GM18511 (cell line): ENCODE measurements around the gene NABP1.

Experiments used
- ATAC-seq: cut with Tn5 transposase; IDR thresholded peaks from one replicate; pipeline ENCODE4 v1.9.1; 2021; ENCODE audit warnings: mild to moderate bottlenecking, moderate library complexity; ENCODE audit not compliant: unreplicated experiment

The NABP1 gene

GRCh38 chr2:191703079-191703725 is 25.3 kb downstream of the NABP1 start:
- ATAC-seq: no peak

- no peak for ATAC-seq
These were observed 27.1 kb downstream of the NABP1 start for GRCh38 chr2:191705084-191705483.

- ATAC-seq: no peak
These were observed 27.8 kb downstream of the NABP1 start for GRCh38 chr2:191705701-191706100.

DNA sequence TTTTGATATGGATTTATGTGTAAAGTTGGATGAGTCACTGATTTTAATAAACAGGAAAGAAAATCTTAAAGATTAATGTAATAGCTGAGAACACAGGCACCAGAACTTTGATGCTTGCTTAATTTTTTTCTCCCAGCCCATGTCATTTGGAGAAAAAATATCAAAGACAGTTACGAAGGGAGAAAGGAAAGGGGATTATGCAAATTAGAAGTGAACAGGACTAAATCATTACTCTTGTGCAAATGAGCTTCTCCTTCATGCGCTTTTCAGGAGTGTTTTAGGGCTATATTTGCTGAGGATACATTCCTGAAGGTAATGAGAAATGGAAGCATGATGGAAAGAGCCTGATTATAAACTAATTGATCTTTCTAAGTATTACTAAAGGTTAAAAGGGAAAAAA is 28.9 kb downstream of the NABP1 start:
- no peak for ATAC-seq

DNA sequence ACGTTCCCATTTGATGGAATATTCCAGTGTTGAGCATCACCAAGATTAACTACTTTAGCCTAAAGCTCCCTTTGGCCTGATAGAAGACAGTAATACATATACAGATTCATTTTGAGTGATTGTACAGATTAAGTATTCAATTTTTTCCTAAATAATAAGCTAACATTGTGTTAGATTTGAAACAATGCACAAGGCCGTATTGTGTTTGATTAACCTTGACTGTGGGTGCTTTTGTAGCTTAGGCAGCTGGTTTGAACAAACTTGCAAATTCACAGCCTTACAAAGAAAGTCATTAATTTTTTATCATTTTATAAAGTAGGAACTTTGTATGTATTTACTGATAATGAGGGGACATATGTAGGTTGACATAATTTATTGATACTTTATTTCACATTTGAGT is 29.6 kb downstream of the NABP1 start:
- no peak for ATAC-seq

DNA sequence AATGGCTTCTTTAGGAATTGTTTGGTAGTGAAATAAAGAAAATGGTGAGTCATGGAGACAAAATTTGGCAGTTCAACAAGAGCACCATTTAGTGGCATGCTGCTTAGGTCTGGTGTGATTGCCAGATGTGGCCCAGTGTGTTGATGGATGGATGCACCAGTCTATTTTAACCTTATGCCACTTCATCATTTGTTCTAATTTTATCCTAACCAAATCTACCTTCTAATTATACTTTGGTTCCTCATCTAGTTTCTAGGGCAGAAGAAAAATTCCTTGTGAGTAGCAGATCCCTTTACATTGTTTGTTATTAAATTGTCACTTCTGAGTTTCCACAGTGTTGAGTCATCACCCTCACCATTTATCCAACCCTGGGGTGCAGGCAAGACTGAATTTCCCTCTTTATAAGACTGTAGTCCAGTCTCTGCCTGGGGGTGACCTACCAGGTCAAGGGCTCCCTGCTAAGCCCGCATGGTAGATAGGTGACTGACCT is 32.5 kb downstream of the NABP1 start:
- no peak for ATAC-seq

GRCh38 chr2:191711621-191712020 is 33.7 kb downstream of the NABP1 start:
- no peak for ATAC-seq

DNA sequence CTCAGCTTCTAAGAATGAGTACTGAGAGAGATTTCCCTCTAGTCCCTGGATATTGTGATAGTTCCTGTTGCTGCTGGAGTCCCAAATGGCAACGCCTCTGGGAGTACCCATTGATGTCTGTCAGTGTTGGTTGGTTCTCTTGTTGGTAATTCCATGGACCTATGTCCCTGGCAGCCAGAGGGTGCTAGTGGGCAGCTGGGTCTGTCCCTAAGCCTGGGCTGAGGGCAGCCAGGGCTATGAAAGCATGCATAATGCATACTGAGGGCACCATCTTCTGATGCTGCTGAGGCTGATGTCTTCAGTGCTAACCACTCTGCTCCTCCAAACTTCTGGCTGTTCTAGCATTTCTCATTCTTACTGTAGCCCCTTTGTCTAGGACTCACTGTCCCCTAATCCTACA is 35.9 kb downstream of the NABP1 start:
- no peak for ATAC-seq

DNA sequence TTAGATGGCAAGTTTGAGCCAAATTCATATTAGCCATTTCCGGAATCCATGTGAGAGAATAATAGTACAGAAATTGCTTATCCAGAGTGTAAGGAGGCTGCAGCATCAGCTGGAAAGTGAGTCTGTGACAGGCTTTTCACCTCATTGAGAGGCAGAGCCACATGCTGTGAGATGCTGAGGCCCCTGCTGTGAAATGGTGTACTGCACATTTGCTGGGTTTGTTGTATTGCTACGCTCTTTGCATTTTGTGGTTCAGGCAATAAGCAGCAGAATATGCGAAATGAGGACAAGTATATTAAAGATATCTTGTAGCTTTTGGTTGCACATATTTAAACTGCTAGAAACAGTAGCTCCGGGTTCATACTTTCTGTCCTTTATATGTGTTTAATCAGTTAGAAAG is 37.0 kb downstream of the NABP1 start:
- no peak for ATAC-seq

DNA sequence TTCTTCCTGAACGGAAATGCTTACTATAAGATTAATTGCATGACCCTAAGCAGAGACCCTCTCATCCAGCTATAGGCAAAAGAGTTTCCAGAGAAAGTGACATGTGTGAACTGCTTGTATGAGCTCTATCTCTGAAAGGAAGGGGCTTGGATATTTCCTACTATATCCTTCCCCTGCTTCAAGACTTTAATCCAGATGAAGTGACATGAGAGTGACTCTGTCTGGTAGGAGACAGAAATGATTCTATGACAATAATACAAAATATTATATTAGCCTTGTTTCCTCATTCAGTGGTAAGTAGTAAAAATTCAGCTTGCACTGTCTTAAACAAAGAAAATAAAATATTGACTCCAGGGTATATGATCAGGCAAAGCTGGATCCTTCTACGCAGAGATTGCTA is 37.5 kb downstream of the NABP1 start:
- ATAC-seq: no peak

GRCh38 chr2:191719261-191719660 is 41.3 kb downstream of the NABP1 start:
- ATAC-seq: no peak

DNA sequence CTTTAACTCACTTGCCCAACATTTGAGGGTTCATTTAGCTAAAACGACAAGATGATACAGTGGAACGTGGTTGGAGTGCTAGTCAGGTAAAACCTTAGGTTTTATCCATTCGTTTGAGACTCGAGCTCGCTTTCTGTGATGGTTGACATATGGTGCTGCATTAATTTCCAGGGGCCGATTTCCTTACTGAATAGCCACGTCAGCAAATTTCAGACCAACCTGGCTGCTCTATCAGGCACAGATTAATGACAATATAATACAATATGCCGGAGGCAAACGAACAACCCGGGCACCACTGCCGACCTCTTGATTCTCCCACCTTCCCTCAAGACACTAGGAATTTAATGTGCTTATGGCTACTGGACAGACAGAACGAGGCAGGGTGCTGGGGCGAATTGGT is 42.0 kb downstream of the NABP1 start:
- ATAC-seq: no peak

GRCh38 chr2:191721331-191721730 is 43.4 kb downstream of the NABP1 start:
- no peak for ATAC-seq

GRCh38 chr2:191724015-191724414 is 46.1 kb downstream of the NABP1 start:
- peak; percentile 71 for ATAC-seq

- ATAC-seq: peak; percentile 68
These were observed 51.1 kb downstream of the NABP1 start for GRCh38 chr2:191728750-191729624.

DNA sequence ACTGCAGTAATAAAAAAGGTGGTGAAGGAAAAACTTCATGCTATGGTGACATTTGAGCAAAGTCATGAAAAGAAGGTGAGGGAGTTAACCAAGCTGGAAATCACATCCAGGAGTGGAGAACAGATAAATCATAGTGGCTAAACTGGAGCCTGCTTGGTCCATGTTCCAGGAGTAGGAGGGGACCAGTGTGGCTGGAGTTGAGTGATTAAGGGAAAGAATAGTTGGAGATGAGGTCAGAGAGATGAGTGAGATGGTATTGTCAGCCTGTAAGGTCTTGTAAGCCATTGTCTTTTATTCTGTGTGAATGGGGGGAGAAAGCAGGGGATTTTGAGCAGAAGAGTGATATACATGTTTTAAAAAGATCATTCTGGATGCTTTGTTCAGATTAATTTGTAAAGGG is 52.3 kb downstream of the NABP1 start:
- ATAC-seq: no peak
